Activated CD8-positive, alpha-beta T cell treated with anti-CD3 and anti-CD28 coated beads, Interleukin-2, amount 10 ng/mL, durations not matched to agents 7 days and 5 days (primary cell): ENCODE measurements around the gene MAPT. TPM values are rescaled to one million over a fixed set of nuclear protein-coding genes. Genes with fewer than 3 reads are reported as not detected.
"Not testable (repeated sequence)": the region's sequence is repeated elsewhere in the genome, so short reads cannot be mapped to it uniquely, and the experiment has no call there.

Experiments
- ATAC-seq: fragments of 150-1000 bp; cut with Tn5 transposase; one replicate; pipeline ENCODE4 v1.10.0; 2021; ENCODE audit warnings: moderate library complexity
- CTCF ChIA-PET: fragments of 350-600 bp; sonication (Branson Sonifier 250); formaldehyde crosslinking; loops from one replicate; lab custom pipeline; 2021; ENCODE audit warnings: antibody characterized with exemption; lab: Charles Lee
- POLR2A ChIA-PET: fragments of 350-600 bp; sonication (Branson Sonifier 250); formaldehyde crosslinking; loops from one replicate; lab custom pipeline; 2021; ENCODE audit warnings: antibody characterized with exemption; lab: Charles Lee
- DNase-seq: peaks from one replicate; pipeline ENCODE4 v3.0.0-alpha.2; 2020
- H3K27ac Mint-ChIP-seq: one replicate; pipeline ENCODE4 v1.8.0; 2021; ENCODE audit warnings: mild to moderate bottlenecking, mixed read lengths
- H3K27me3 Mint-ChIP-seq: one replicate; pipeline ENCODE4 v1.8.0; 2021; ENCODE audit warnings: low read depth, mixed read lengths
- H3K36me3 Mint-ChIP-seq: one replicate; pipeline ENCODE4 v1.8.0; 2021; ENCODE audit warnings: low read depth, mixed read lengths
- H3K4me1 Mint-ChIP-seq: one replicate; pipeline ENCODE4 v1.8.0; 2021; ENCODE audit warnings: low read depth, mixed read lengths
- H3K4me3 Mint-ChIP-seq: one replicate; pipeline ENCODE4 v1.8.0; 2021; ENCODE audit warnings: mild to moderate bottlenecking, mixed read lengths
- H3K9me3 Mint-ChIP-seq: one replicate; pipeline ENCODE4 v1.8.0; 2022; ENCODE audit warnings: mixed read lengths; ENCODE audit not compliant: insufficient read depth
- total RNA-seq, 2 experiments: library from RNA; stranded (reverse); gene quantifications; one replicate each; pipeline ENCODE4 v1.2.3, GENCODE V29; 2021

MAPT gene
- total RNA-seq, 2 experiments from 2014 or later: 0.11 TPM; not detected in 1

DNA sequence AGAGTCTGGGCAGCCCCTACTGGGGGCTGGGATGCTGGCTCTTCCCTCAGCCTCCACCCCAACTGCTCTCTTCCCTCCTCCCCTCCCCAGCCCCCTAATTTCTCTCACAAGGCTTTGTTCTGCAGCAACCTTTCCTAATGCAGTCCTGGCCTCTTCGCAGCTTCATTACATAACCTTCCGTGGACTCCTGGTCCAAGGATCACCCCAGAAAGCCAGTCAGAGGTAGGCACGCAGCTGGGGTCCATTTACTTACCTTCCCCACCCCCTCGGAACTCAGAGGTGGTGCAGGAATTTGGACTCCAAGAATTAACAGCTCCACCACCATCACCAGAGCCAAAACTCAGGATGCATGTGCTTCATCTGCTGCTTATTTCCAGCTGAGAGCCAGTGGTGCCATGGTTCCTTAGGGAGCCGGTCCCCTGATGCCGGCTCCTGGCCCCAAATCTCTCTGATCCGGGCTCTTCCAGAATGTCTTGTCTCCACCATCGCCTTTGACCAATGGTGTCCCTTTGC lies 40.9 kb downstream of the MAPT start:
- no peak overlapping the region for H3K27ac Mint-ChIP-seq
- no peaks in the 10 kb centered on the region for H3K4me1 Mint-ChIP-seq
- peaks cover 24% of the 10 kb centered on the region for H3K27me3 Mint-ChIP-seq
- ChIA-PET CTCF (no interaction called here), POLR2A (interaction anchor here (0.6 kb wide), 1 partner anchor 293 kb away, joined by 6 read pairs; no protein-coding TSS in a partner anchor)
- no peaks in the 10 kb centered on the region for H3K36me3 Mint-ChIP-seq
- no peak overlapping the region for H3K4me3 Mint-ChIP-seq
- H3K9me3 Mint-ChIP-seq: no peaks in the 10 kb centered on the region
- ATAC-seq: no peak
- no peak for DNase-seq

DNA sequence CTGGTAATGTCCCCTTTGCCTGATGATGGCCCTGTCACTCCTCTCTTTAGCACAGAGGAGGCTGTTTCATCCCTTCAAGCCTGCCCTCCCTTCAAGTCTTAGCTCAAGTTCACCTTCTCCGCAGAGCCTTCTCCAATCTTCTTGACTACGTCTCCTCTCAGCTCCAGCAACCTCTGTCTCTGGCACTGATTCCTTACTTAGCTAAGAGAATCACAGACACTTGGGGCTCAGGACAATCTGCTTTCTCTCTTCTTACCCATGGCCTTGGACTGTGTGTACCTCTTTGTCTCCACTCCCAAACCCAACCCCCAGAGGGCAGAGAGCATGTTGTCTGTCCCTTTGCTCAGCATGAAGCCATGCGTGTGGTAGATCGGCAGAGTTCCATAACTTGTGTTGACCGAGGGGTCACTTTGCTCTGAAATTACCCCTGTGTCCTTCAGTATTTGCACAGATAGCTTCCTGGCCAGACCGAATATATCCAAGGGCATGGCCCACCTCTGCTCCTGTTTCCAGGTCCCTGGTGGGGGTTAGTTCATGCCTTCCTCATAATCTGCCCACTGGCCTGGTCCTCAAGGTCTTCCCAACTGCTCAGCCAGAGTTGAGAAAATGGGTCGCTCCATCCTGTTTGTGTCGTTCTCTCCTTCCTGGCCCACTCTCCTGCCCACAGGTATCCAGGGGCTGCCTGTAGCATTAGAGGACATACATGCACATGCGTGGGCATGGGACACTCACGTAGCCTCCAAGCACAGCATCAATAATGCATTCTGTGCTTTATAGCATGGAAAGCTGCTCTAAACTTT lies 41.6 kb downstream of the MAPT start:
- no peak for DNase-seq
- Mint-ChIP-seq H3K27ac (no peak overlapping the region), H3K27me3 (peaks cover 22% of the 10 kb centered on the region), H3K9me3 (no peaks in the 10 kb centered on the region), H3K4me1 (no peaks in the 10 kb centered on the region), H3K36me3 (no peaks in the 10 kb centered on the region), H3K4me3 (no peak overlapping the region)
- ChIA-PET CTCF (interaction anchor here (4.7 kb wide), 1 partner anchor 13 kb away, joined by 16 read pairs; no protein-coding TSS in a partner anchor), POLR2A (no interaction called here)
- ATAC-seq: no peak

DNA sequence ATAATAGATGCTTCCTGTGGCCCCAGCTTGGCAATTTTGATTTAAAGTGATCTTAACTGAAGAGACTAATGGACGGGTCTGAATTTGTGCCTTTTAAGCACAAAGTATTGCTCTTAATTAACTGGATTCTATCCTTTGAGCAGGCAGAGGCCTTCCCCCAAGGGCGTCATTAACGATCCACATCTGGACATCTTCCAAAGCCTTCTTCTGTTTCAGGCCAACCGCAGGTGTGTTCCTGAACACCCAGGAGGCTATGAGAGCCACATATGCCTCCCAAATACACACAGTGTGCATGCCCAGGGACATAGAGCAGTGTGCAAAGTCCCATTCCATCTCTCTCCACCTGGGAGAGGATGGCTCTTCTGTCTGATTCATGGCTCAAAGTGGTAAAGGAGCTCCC lies 42.3 kb downstream of the MAPT start:
- Mint-ChIP-seq H3K9me3 (no peaks in the 10 kb centered on the region), H3K27ac (no peak overlapping the region), H3K4me1 (no peaks in the 10 kb centered on the region), H3K27me3 (peaks cover 21% of the 10 kb centered on the region), H3K4me3 (no peak overlapping the region), H3K36me3 (no peaks in the 10 kb centered on the region)
- ChIA-PET CTCF (interaction anchor here (4.7 kb wide), 1 partner anchor 12 kb away, joined by 16 read pairs; no protein-coding TSS in a partner anchor), POLR2A (no interaction called here)
- no peak for ATAC-seq
- DNase-seq: no peak

DNA sequence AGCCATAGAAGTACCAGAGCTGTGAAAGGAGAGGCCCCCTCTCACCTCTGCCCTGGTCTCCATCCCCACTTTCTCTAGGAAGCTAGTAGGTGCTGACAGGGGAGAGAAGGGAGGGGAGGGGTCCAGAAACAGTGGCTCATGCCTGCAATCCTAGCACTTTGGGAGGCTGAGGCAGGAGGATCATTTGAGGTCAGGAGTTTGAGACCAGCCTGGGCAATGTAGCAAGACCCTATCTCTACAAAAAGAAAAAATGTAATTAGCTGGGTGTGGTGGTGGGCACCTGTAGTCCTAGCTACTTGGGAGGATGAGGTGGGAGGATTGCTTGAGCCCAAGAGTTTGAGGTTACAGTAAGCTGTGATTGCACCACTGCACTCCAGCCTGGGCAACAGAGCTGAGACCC lies 42.8 kb downstream of the MAPT start:
- H3K27ac Mint-ChIP-seq, DNase-seq, H3K4me1 Mint-ChIP-seq, H3K36me3 Mint-ChIP-seq, ATAC-seq, H3K9me3 Mint-ChIP-seq, POLR2A ChIA-PET, H3K4me3 Mint-ChIP-seq: not testable (repeated sequence)
- CTCF ChIA-PET: interaction anchor here (4.7 kb wide), 1 partner anchor 12 kb away, joined by 16 read pairs; no protein-coding TSS in a partner anchor
- H3K27me3 Mint-ChIP-seq: peaks cover 24% of the 10 kb centered on the region

DNA sequence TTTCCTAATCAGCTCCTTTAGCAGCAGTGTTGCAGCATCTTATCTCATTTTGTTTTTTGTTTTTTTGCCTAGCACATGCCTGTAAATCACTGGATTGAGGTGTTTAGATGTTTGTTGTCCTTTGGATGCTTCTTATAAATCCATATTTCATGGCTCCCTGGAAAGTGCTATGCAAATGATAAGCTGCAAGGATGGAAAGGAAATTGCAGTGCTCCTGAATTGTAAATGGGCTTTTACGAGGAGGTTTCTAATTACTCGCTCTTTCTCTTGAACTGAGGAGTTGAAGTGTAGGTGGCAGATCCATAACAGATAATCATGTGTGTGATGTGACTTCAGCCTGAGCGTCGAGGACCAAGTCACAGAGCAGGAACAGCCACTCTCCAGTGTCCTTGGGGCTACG lies 45.0 kb downstream of the MAPT start:
- no peaks in the 10 kb centered on the region for H3K36me3 Mint-ChIP-seq
- ChIA-PET CTCF (interaction anchor here (1.2 to 4.7 kb wide), 2 partner anchors 10 to 107 kb away, joined by 4 to 16 read pairs; no protein-coding TSS in a partner anchor), POLR2A (interaction anchor here (0.7 kb wide), 1 partner anchor 156 kb away, joined by 3 read pairs; the partner anchor contains the start of gene CRHR1)
- H3K27me3 Mint-ChIP-seq: peaks cover 33% of the 10 kb centered on the region
- ATAC-seq: no peak
- H3K4me3 Mint-ChIP-seq: no peak overlapping the region
- no peak overlapping the region for H3K27ac Mint-ChIP-seq
- H3K9me3 Mint-ChIP-seq: no peaks in the 10 kb centered on the region
- peaks cover 7% of the 10 kb centered on the region for H3K4me1 Mint-ChIP-seq
- no peak for DNase-seq

DNA sequence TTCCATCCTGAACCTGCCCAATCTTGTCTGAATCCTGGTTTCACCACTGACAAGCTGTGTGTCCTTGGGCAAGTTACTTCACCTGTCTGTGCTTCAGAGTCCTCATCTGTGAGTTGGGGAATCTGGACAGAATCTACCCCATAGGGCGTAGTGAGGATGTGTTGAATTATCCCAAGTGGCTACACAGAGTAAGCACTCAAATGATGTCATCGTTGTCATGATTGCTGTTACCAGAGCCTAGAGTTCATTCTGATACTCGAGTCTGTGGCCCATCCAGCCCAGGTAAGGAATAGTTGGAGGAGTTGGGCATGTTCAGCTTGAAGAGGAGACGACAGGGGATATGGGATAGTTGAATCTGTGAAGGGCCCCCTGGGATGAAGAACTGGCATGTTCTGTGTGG lies 45.9 kb downstream of the MAPT start:
- H3K27ac Mint-ChIP-seq: no peak overlapping the region
- ATAC-seq (no peak), DNase-seq (no peak)
- no peak overlapping the region for H3K4me3 Mint-ChIP-seq
- H3K9me3 Mint-ChIP-seq: no peaks in the 10 kb centered on the region
- POLR2A ChIA-PET: no interaction called here
- peaks cover 35% of the 10 kb centered on the region for H3K27me3 Mint-ChIP-seq
- H3K4me1 Mint-ChIP-seq: peaks cover 7% of the 10 kb centered on the region
- CTCF ChIA-PET: interaction anchor here (0.6 to 4.7 kb wide), 2 partner anchors 9 to 109 kb away, joined by 3 to 16 read pairs; no protein-coding TSS in a partner anchor
- no peaks in the 10 kb centered on the region for H3K36me3 Mint-ChIP-seq

DNA sequence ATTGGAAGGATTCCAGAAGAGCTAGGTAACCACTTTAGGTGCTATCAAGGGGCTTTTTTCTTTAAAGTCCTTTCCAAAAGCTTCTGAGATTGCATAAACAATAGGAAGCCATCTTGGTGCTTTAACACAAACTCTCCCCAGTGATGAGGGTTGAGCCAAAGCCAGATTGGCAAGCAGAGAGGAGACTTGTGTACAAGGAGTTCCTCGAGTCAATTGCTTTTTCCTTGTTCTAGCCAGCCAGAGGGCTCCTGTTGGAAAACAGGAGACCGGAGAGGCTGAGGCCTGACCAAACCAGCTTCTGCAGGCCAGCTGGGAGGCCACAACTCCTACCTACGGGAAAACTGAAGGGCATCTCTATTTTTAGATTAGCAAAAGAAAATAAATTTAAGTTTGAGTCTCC lies 46.5 kb downstream of the MAPT start:
- CTCF ChIA-PET: interaction anchor here (0.6 to 4.7 kb wide), 2 partner anchors 8 to 109 kb away, joined by 3 to 16 read pairs; no protein-coding TSS in a partner anchor
- DNase-seq (no peak), ATAC-seq (no peak)
- Mint-ChIP-seq H3K27ac (no peak overlapping the region), H3K9me3 (no peaks in the 10 kb centered on the region), H3K4me1 (peaks cover 7% of the 10 kb centered on the region), H3K36me3 (no peaks in the 10 kb centered on the region), H3K27me3 (peaks cover 32% of the 10 kb centered on the region), H3K4me3 (no peak overlapping the region)
- POLR2A ChIA-PET: no interaction called here

DNA sequence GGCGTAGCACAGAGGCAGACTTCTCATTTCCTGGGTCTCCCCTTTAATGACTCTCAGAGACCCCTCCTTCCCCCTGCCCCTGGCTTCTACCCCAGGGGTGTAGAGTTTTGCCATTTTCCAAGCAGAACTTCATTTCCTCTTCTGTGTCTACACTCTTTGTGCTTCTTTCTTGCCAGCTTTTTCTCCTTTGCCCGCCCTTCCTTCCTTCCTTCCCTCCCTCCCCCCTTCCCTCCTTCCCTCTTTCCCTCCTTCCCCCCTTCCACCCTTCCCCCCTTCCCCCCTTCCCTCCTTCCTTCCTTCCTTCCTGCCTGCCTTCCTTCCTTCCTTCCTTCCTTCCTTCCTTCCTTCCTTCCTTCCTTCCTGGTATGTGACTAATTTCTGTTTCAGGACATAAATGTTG lies 47.0 kb downstream of the MAPT start:
- no peak for ATAC-seq
- ChIA-PET POLR2A (no interaction called here), CTCF (no interaction called here)
- Mint-ChIP-seq H3K9me3 (no peaks in the 10 kb centered on the region), H3K36me3 (no peaks in the 10 kb centered on the region), H3K27ac (no peak overlapping the region), H3K4me3 (no peak overlapping the region), H3K27me3 (peaks cover 29% of the 10 kb centered on the region), H3K4me1 (peaks cover 7% of the 10 kb centered on the region)
- no peak for DNase-seq

DNA sequence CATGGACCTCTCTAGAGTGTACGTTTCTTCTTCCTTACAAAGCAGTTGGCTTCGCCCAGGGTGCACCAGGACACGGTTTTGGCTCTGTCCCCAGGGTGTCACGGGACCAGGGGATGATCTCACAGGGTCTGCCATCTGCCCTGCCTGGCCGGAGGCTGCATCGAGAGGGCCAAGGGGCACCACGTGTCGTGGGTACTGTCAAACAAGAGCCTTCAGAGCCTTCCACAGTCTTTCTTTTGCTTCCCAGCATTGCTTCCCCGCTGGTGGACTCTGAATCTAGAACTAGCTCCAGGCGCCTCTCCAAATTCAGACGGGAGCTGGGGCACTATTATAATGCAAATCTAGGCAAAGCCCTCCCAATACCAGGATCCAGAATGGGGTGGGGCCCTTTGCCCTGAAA lies 47.9 kb downstream of the MAPT start:
- H3K36me3 Mint-ChIP-seq: no peaks in the 10 kb centered on the region
- H3K4me3 Mint-ChIP-seq: no peak overlapping the region
- ChIA-PET POLR2A (no interaction called here), CTCF (no interaction called here)
- H3K4me1 Mint-ChIP-seq: peaks cover 7% of the 10 kb centered on the region
- ATAC-seq (no peak), DNase-seq (no peak)
- H3K27ac Mint-ChIP-seq: no peak overlapping the region
- H3K27me3 Mint-ChIP-seq: peaks cover 26% of the 10 kb centered on the region
- no peaks in the 10 kb centered on the region for H3K9me3 Mint-ChIP-seq

DNA sequence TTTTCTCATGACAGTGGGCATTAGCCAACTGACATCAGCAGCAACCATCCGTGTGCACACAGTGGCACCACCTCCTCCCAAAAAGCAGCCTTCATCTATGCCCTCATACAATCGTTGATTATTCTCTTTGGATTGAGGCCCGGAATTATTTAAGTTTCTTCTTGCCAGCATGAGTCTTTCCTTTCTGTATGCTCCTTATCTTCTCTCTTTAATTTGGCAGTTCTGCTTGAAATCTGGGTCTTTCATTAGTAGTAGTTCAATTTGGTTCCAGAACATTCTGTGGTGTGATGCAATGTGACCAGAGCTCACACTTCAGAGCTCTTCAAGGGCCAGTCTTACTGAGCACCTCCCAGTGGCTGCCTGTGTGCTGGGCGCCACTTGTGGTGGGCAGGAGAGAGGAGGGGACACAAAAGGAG lies 52.5 kb downstream of the MAPT start:
- Mint-ChIP-seq H3K36me3 (no peaks in the 10 kb centered on the region), H3K4me3 (no peak overlapping the region), H3K9me3 (no peaks in the 10 kb centered on the region), H3K27ac (no peak overlapping the region), H3K4me1 (peaks cover 13% of the 10 kb centered on the region), H3K27me3 (peaks cover 37% of the 10 kb centered on the region)
- DNase-seq (no peak), ATAC-seq (no peak)
- POLR2A ChIA-PET: no interaction called here
- CTCF ChIA-PET: interaction anchor here (1.1 kb wide), 1 partner anchor 95 kb away, joined by 3 read pairs; no protein-coding TSS in a partner anchor

DNA sequence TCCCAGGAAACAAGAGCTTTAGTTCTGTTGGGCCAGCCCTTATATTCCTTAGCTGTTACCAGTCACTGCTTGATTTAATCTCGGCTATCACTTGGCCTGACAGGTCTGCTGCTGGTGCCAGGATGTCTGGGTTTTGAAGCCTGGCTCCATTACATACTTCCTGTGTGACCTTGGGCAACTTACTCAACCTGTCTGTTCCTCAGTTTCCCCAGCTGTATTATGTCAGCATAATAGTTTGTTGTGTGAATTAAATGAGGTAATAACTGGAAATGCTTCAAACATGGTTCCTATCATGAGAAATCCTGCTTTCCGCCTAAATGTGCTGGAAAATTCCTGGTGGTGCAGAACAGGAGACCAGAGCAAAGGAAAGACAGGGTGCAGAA lies 54.1 kb downstream of the MAPT start:
- no peak overlapping the region for H3K27ac Mint-ChIP-seq
- no peak overlapping the region for H3K4me3 Mint-ChIP-seq
- no peaks in the 10 kb centered on the region for H3K9me3 Mint-ChIP-seq
- DNase-seq (no peak), ATAC-seq (no peak)
- no peaks in the 10 kb centered on the region for H3K36me3 Mint-ChIP-seq
- peaks cover 42% of the 10 kb centered on the region for H3K27me3 Mint-ChIP-seq
- ChIA-PET POLR2A (no interaction called here), CTCF (interaction anchor here (1.0 to 2.4 kb wide), 14 partner anchors 10 to 264 kb away, joined by 3 to 16 read pairs (median 4); no protein-coding TSS in a partner anchor)
- peaks cover 12% of the 10 kb centered on the region for H3K4me1 Mint-ChIP-seq
